Measurements from ENCODE around the gene TMEM185B. TPM values are rescaled to one million over a fixed set of nuclear protein-coding genes. Genes with fewer than 3 reads are reported as not detected.

Gene TMEM185B
- total RNA-seq, 1 experiment from 2014 or later = 31.5 TPM

- H3K9me3 ChIP-seq = no peaks in the 10 kb centered on the region
- no peaks in the 10 kb centered on the region for H3K27me3 ChIP-seq
- peaks cover 19% of the 10 kb centered on the region for H3K36me3 ChIP-seq
- no peak for DNase-seq
- no peak overlapping the region for H3K4me3 ChIP-seq
Observed at GRCh38 chr2:120255071-120255470, 31.9 kb upstream of the TMEM185B start.

GRCh38 chr2:120254178-120254577 is 31.0 kb upstream of the TMEM185B start:
- DNase-seq = no peak
- peaks cover 19% of the 10 kb centered on the region for H3K36me3 ChIP-seq
- H3K4me3 ChIP-seq = peak overlapping the region; percentile 82
- no peaks in the 10 kb centered on the region for H3K27me3 ChIP-seq
- no peaks in the 10 kb centered on the region for H3K9me3 ChIP-seq

- Histone ChIP-seq H3K9me3 (no peaks in the 10 kb centered on the region), H3K36me3 (peaks cover 15% of the 10 kb centered on the region), H3K4me3 (peak overlapping the region; percentile 82), H3K27me3 (no peaks in the 10 kb centered on the region)
- peak; percentile 82 for DNase-seq
Observed at GRCh38 chr2:120253021-120253882, 30.1 kb upstream of the TMEM185B start.

GRCh38 chr2:120252225-120253020 is 29.2 kb upstream of the TMEM185B start, which contains the start of gene RALB:
Gene RALB (plus strand): TSS chr2:120252852. CDS start chr2:120278665, 25,813 bp downstream.
- DNase-seq = peak; percentile 99
- Histone ChIP-seq H3K27me3 (no peaks in the 10 kb centered on the region), H3K4me3 (peak within 1 kb of the TSS; percentile 82), H3K9me3 (no peaks in the 10 kb centered on the region), H3K36me3 (peaks cover 7% of the 10 kb centered on the region)

GRCh38 chr2:120251880-120252224 is 28.7 kb upstream of the TMEM185B start:
- DNase-seq = no peak

GRCh38 chr2:120251078-120251477 is 27.9 kb upstream of the TMEM185B start:
- Histone ChIP-seq H3K27me3 (no peaks in the 10 kb centered on the region), H3K9me3 (no peaks in the 10 kb centered on the region), H3K4me3 (no peak overlapping the region), H3K36me3 (no peaks in the 10 kb centered on the region)
- no peak for DNase-seq

More at GRCh38 chr2:120251880-120252224, 28.7 kb upstream of the TMEM185B start:
- H3K36me3 ChIP-seq = peaks cover 6% of the 10 kb centered on the region
- no peaks in the 10 kb centered on the region for H3K27me3 ChIP-seq
- H3K4me3 ChIP-seq = peak overlapping the region; percentile 82
- no peaks in the 10 kb centered on the region for H3K9me3 ChIP-seq

- Histone ChIP-seq H3K4me3 (no peak overlapping the region), H3K27me3 (no peaks in the 10 kb centered on the region), H3K9me3 (no peaks in the 10 kb centered on the region), H3K36me3 (no peaks in the 10 kb centered on the region)
- no peak for DNase-seq
Observed at GRCh38 chr2:120250640-120251039, 27.4 kb upstream of the TMEM185B start.

- Histone ChIP-seq H3K36me3 (no peaks in the 10 kb centered on the region), H3K9me3 (no peaks in the 10 kb centered on the region), H3K4me3 (no peak overlapping the region), H3K27me3 (no peaks in the 10 kb centered on the region)
- DNase-seq = no peak
Observed at GRCh38 chr2:120247851-120248250, 24.7 kb upstream of the TMEM185B start.

- no peak for DNase-seq
- Histone ChIP-seq H3K36me3 (no peaks in the 10 kb centered on the region), H3K27me3 (no peaks in the 10 kb centered on the region), H3K9me3 (no peaks in the 10 kb centered on the region), H3K4me3 (no peak overlapping the region)
Observed at GRCh38 chr2:120246546-120247300, 23.5 kb upstream of the TMEM185B start.

- no peak overlapping the region for H3K4me3 ChIP-seq
- H3K9me3 ChIP-seq = no peaks in the 10 kb centered on the region
- peak; percentile 70 for DNase-seq
Observed at GRCh38 chr2:120245520-120246332, 22.5 kb upstream of the TMEM185B start.

GRCh38 chr2:120244656-120245519 is 21.7 kb upstream of the TMEM185B start:
- no peaks in the 10 kb centered on the region for H3K27me3 ChIP-seq
- no peaks in the 10 kb centered on the region for H3K9me3 ChIP-seq
- DNase-seq = no peak
- no peak overlapping the region for H3K4me3 ChIP-seq
- no peaks in the 10 kb centered on the region for H3K36me3 ChIP-seq

More at GRCh38 chr2:120245520-120246332, 22.5 kb upstream of the TMEM185B start:
- H3K36me3 ChIP-seq = no peaks in the 10 kb centered on the region
- H3K27me3 ChIP-seq = no peaks in the 10 kb centered on the region

GRCh38 chr2:120243875-120244553 is 20.8 kb upstream of the TMEM185B start:
- H3K27me3 ChIP-seq = no peaks in the 10 kb centered on the region
- no peak overlapping the region for H3K4me3 ChIP-seq
- no peaks in the 10 kb centered on the region for H3K9me3 ChIP-seq
- no peak for DNase-seq
- no peaks in the 10 kb centered on the region for H3K36me3 ChIP-seq

GRCh38 chr2:120243211-120243610 is 20.0 kb upstream of the TMEM185B start:
- H3K9me3 ChIP-seq = no peaks in the 10 kb centered on the region
- no peaks in the 10 kb centered on the region for H3K36me3 ChIP-seq
- DNase-seq = no peak
- no peaks in the 10 kb centered on the region for H3K27me3 ChIP-seq
- H3K4me3 ChIP-seq = no peak overlapping the region

GRCh38 chr2:120241684-120242083 is 18.5 kb upstream of the TMEM185B start:
- Histone ChIP-seq H3K27me3 (no peaks in the 10 kb centered on the region), H3K36me3 (no peaks in the 10 kb centered on the region), H3K4me3 (no peak overlapping the region), H3K9me3 (no peaks in the 10 kb centered on the region)
- DNase-seq = no peak
